Measurements from ENCODE around the gene SYNRG.

The SYNRG gene

GRCh38 chr17:37493249-37494027 lies 115.8 kb downstream of the SYNRG start:
- Histone ChIP-seq H3K27ac (ENCODE audit: extremely low read depth, low read depth, low read length) (no peak overlapping the region), H3K4me1 (ENCODE audit: control insufficient read depth, insufficient read depth, low read length) (peaks cover 14% of the 10 kb centered on the region), H3K4me3 (ENCODE audit: low read depth, low read length) (no peak overlapping the region), H3K36me3 (ENCODE audit: control insufficient read depth in 2 of 2, insufficient read depth in 1 of 2, low read length in 2 of 2) (no peaks in the 10 kb centered on the region; a peak in 1 of 3 replicates), H3K9me3 (ENCODE audit: control insufficient read depth, insufficient read depth, low read depth, low read length) (no peaks in the 10 kb centered on the region)
- ChIA-PET CTCF (interaction anchor here (2.2 kb wide), 1 partner anchor 14 kb away, joined by 9 read pairs; no protein-coding TSS in a partner anchor), POLR2A (interaction anchor here (0.6 kb wide), 1 partner anchor 10 kb away, joined by 3 read pairs; no protein-coding TSS in a partner anchor)
- TF ChIP-seq HIC1 (tag by site-specific recombination; IDR thresholded peaks at IDR 0.05) (no peak), ZNF791 (tag by site-specific recombination; IDR thresholded peaks at IDR 0.05) (no peak), ZBTB49 (tag by site-specific recombination; IDR thresholded peaks at IDR 0.05; ENCODE audit: low read depth) (no peak), ZNF19 (tag by site-specific recombination; IDR thresholded peaks at IDR 0.05; ENCODE audit: low read depth) (no peak), YY1 (tag by site-specific recombination; IDR thresholded peaks at IDR 0.05) (no peak), ZNF214 (tag by site-specific recombination; IDR thresholded peaks at IDR 0.05; ENCODE audit: borderline replicate concordance) (no peak), ZNF600 (tag by site-specific recombination; IDR thresholded peaks at IDR 0.05) (no peak), ZNF292 (tag by site-specific recombination; IDR thresholded peaks at IDR 0.05; ENCODE audit: borderline replicate concordance, low read depth) (no peak), SETDB1 (IDR thresholded peaks at IDR 0.05; ENCODE audit: insufficient read length, low read length) (no peak), HOXA7 (CRISPR knock-in tag; IDR thresholded peaks at IDR 0.05; ENCODE audit: borderline replicate concordance) (no peak), ZNF184 (tag by site-specific recombination; IDR thresholded peaks at IDR 0.05) (no peak)

GRCh38 chr17:37492167-37492566 lies 117.1 kb downstream of the SYNRG start:
- Histone ChIP-seq H3K9me3 (ENCODE audit: control insufficient read depth, insufficient read depth, low read depth, low read length) (no peaks in the 10 kb centered on the region), H3K27ac (ENCODE audit: extremely low read depth, low read depth, low read length) (no peak overlapping the region), H3K4me1 (ENCODE audit: control insufficient read depth, insufficient read depth, low read length) (peaks cover 18% of the 10 kb centered on the region), H3K4me3 (ENCODE audit: low read depth, low read length) (peak overlapping the region; percentile 74), H3K36me3 (ENCODE audit: control insufficient read depth in 2 of 2, insufficient read depth in 1 of 2, low read length in 2 of 2) (no peaks in the 10 kb centered on the region; a peak in 1 of 3 replicates)
- ChIA-PET CTCF (no interaction called here), POLR2A (interaction anchor here (0.9 to 2.0 kb wide), 2 partner anchors 85 to 88 kb away, joined by 7 to 10 read pairs; partner anchors contain the start of genes ACACA and TADA2A)
- TF ChIP-seq SCRT1 (tag by site-specific recombination; IDR thresholded peaks at IDR 0.05; ENCODE audit: borderline replicate concordance) (no peak), PRDM1 (tag by site-specific recombination; IDR thresholded peaks at IDR 0.05) (peak; percentile 83)

- CTCF ChIA-PET = interaction anchor here (0.7 to 1.4 kb wide), 4 partner anchors 9 to 36 kb away, joined by 3 to 4 read pairs (median 4); no protein-coding TSS in a partner anchor
- peak overlapping the region; percentile 65 for H3K27ac ChIP-seq (ENCODE audit: extremely low read depth, low read depth, low read length)
- POLR2A ChIA-PET = interaction anchor here (0.7 to 2.0 kb wide), 7 partner anchors 8 to 118 kb away, joined by 3 to 10 read pairs (median 5); partner anchors contain the start of genes ACACA, SYNRG and TADA2A
- H3K9me3 ChIP-seq (ENCODE audit: control insufficient read depth, insufficient read depth, low read depth, low read length) = no peaks in the 10 kb centered on the region
- peaks cover 22% of the 10 kb centered on the region for H3K4me1 ChIP-seq (ENCODE audit: control insufficient read depth, insufficient read depth, low read length)
- peak overlapping the region; percentile 74 for H3K4me3 ChIP-seq (ENCODE audit: low read depth, low read length)
- H3K36me3 ChIP-seq (ENCODE audit: control insufficient read depth in 2 of 2, insufficient read depth in 1 of 2, low read length in 2 of 2) = no peaks in the 10 kb centered on the region
- TF ChIP-seq ZNF692 (tag by site-specific recombination; IDR thresholded peaks at IDR 0.05) = peak; percentile 62; the same call in 1 of the 2 replicates
- TF ChIP-seq SP3 (tag by site-specific recombination; IDR thresholded peaks at IDR 0.05) = peak; percentile 49
- no peak; the same call in 1 of the 2 replicates for TF ChIP-seq ZNF324 (tag by site-specific recombination; IDR thresholded peaks at IDR 0.05)
- TF ChIP-seq ZXDB (tag by site-specific recombination; IDR thresholded peaks at IDR 0.05) = peak; percentile 34; the same call in 1 of the 2 replicates
- TF ChIP-seq ZBTB48 (tag by site-specific recombination; IDR thresholded peaks at IDR 0.05) = peak; percentile 89; the same call in 1 of the 2 replicates
- peak; percentile 49 for TF ChIP-seq WT1 (tag by site-specific recombination; IDR thresholded peaks at IDR 0.05)
- TF ChIP-seq ZNF169 (tag by site-specific recombination; IDR thresholded peaks at IDR 0.05) = no peak
- TF ChIP-seq ZFHX2 (tag by site-specific recombination; conservative IDR thresholded peaks at IDR 0.05) = peak; percentile 59
- peak; percentile 96; the same call in 1 of the 2 replicates for TF ChIP-seq ZNF600 (tag by site-specific recombination; IDR thresholded peaks at IDR 0.05)
Observed at GRCh38 chr17:37490638-37491614, 118.3 kb downstream of the SYNRG start.
